Amniotic epithelial cell (primary cell): Measurements from ENCODE around the gene MCMBP.
A peak's percentile ranks its signal among the peaks of the same experiment; 100 is the strongest.
"Not testable (repeated sequence)": the region's sequence is repeated elsewhere in the genome, so short reads cannot be mapped to it uniquely, and the experiment has no call there.

ENCODE experiments used
- DNase-seq: peaks from one replicate; pipeline ENCODE4 v3.0.0-alpha.2; 2010; ENCODE audit warnings: low read depth

Gene MCMBP

DNA sequence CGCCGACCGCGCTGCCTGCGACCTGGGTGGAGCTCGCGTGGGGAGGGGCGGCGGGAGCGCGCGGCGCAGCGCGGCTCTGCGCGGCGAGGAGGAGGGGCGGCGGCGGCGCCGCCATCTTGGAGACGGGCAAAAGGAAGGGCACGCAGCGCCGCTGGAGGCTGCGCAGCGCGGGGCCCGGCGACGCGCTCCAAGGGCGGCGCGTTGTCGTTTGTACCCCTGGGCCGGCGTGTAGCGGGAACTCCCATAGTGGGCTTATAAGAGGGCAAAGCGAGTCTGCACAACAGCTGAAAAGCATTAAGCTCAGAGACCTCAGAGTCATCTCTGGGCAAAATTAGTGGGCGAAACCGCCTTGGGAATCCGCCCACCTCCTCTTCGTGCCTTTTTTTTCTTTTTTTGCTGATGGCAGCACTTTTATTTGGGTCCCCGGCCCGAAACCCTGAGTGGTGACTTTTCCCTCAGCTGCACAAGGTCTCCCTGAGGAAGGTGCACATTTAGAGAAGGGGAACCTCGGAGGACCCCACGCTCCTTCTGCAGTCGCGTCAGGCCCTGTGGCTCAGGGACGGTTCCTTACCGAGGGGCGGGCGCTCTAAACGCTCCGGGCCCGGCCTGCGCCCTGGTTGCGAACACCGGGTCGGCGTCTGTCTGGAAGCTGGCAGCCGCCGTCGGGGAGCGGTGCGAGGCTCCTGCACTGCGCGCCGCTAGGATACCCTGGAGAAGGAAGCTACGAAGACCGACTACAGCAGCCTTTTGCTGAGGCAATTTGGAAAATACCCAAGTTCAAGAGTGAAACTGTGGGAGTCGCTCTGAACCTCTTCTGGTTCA is 428 bp upstream of the MCMBP start:
- DNase-seq = peak; percentile 75

DNA sequence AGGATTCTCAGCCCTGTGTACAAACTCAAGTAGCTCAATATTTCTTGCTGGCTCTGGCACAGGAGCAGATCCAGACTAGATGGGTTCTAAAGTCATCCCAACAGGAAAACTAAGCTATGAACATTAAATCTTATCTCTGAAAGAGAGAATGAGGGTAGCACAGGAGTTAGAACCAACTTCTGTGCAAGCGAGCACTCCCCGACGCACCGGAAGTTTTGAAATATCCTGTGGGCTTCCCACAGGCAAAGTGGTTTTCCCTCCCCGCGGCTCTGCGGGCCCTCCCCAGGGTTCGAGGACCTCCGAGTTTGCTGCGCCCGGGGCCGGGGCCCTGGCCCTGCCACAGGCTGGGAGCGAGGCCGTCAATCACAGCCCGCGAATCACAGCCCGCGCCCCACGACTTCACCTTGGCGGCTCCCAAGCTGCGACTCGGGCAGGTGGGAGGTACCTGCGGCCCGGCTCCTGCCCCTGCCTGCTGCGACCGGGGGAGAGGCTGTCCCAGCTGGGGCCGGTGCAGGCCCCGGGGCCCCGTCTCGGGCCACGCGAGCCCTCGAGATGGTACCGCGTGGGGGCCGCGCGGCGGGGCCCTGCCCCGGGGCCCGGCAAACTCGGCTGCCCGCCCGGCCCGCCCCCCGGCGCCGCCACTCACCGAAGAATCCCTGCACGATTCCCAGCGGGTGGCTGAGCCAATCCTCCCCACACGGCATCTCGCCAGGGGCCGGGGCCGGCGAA is 598 bp downstream of the MCMBP start:
- DNase-seq = peak; percentile 58

DNA sequence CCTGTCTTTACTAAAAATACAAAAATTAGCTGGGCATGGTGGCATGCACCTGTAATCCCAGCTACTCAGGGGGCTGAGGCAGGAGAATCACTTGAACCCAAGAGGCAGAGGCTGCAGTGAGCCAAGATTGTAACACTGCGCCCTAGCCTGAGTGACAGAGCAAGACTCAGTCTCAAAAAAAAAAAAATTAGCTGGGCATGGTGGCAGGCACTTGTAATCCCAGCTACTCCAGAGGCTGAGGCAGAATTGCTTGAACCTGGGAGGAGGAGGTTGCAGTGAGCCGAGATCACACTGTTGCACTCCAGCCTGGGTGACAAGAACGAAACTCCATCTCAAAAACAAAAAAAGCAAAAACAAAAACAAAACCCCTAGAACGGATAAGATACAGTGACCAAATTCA is 3.2 kb downstream of the MCMBP start:
- DNase-seq = not testable (repeated sequence)

DNA sequence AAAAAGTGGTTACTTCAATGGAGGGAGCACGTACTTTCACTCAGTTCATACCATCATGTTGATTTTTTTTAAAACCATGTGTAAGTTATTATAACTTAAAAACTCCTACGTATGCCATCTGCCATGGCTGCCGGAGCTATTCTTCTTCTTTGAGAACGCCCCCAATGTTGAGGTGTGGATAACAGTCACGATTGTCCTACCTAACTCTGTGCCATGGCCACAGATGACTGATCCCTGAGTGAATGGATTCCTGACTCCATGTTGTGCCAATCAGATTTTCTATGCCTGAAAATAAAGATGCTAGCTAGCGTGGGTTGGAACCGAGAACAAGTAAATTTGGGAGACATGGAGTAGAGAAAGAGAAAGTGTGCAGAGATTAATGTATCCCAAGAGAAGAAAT is 5.3 kb downstream of the MCMBP start:
- no peak for DNase-seq

DNA sequence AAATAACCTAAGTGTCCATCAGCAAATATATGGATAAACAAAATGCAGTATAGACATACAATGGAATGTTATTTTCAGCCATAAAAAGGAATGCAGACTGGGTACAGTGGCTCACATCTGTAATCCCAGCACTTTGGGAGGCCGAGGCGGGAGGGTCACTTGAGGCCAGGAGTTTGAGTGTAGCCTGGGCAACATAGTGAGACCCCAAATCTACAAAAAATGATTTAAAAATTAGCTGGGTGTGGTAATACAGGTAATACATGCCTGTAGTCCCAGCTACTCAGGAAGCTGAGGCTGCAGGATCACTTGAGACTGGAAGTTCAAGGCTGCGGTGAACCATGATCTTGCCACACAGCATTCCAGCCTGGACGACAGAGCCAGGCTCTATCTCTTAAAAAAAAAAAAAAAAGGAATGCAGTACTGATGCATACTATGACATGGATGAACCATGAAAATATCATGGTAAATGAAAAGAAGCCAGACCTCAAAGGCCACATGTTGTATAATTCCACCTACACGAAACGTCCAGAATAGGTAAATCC is 6.9 kb downstream of the MCMBP start:
- DNase-seq = no peak

DNA sequence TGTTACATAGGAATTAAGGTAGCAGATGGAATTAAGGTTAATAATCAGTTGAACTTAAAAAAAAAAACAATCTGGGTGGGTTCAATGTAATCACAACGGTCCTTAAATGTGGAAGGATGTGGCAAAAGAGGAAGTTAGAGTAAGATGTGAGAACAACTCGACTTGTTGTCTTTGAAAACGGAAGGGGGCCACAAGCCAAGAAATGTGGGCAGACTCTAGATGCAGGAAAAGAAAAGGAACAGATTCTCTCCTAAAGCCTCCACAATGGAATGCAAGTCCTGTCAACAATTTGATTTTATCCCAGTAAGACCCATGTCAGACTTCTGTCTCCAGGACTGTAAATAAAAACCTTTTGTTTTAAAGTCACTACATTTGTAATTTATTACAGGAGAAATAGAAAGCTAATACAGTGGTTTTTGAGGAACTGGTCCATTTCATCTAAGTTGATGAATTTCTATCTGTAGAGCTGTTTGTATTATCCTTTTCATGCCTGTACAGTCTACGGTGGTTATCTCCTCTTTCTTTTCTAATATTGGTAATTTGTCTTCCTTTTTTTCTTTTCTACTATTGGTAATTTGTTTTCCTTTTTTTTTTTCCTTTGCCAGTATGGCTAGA is 8.6 kb downstream of the MCMBP start:
- no peak for DNase-seq

DNA sequence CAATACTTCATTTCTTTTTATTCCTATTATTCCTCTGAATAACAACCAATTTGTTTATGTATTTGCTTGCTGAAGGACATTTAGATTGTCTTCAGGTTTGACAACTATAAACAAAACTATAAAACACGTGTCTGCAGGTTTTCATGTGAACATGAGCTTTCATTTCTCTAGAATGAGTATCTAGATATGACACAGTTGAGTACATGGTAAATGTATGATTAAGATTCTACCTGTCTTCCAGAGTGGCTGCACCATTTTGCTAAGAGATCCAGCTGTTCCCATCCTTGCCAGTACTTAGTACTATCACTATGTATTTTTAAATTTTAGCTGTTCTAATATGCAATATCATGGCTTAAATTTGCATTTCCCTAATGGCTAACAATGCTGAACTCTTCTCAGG is 10.1 kb downstream of the MCMBP start:
- no peak for DNase-seq

DNA sequence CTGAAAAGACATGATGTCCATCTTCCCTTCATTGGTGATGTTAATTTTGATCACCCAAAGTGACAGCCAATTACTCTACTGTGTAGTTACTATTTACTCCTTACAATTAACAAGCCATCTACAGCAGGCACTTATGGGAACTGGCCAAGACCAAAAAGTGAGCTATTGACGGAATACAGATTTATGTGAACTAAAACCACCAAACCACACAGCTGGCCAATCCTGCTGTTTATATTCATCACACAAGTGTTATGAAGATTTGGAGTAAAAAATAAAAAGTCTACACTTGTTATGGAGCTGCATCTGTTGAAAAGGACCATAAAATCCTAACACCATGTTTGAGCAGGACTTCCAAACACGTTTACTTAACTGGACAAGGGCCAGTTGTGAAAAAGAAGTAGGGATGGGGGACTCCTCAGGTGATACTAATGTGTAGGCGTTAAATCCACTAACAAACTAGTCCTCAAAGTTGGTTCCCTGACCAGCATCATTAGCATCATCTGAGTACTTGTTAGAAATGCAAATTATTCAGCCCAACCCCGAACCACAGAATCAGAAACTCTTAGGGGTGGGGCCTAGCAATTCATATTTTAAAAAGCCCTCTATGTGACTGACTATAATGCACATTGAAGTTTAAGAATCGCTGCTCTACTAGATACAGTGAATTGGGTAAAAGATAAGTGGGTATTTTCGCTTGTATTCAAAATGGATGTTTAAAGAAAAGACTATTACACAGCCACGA is 11.6 kb downstream of the MCMBP start:
- no peak for DNase-seq

DNA sequence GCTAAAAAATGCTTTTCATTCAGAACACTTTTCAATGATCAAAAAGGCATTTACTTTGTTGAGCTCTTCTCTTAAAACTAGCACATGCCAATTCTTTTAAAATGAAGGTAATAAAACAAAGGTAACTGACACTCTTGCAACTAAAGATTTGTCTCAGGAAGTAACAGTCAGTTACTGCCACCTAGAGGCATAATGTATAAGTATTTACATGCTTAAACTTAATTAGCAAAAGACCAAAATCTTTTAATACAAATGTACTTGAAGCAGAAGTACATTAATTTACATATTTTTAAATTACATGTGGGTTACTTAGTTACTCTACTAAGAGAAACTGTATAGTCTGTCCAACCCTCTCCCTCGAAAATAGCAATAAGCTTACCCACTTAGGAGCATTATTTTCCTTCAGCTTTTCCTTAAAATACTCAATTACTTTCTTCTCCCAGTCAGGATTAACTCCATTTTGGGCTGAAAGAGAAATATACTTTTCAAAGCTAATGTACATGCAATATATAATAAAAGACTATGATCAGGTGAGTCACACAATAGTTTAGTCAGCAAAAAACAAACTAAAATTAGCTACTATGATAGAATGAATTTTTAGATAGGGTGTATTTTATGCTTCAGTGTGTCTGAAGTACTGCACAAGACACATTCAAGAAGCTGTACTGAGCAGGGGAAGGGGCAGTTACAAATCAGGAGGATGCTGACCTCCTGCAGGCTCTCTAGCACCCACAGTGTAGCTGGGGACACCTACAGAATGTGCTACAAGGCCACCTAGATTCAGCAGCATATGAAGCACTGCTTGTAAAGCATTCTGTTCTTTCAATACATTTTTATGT is 13.0 kb downstream of the MCMBP start:
- peak; percentile 56 for DNase-seq

DNA sequence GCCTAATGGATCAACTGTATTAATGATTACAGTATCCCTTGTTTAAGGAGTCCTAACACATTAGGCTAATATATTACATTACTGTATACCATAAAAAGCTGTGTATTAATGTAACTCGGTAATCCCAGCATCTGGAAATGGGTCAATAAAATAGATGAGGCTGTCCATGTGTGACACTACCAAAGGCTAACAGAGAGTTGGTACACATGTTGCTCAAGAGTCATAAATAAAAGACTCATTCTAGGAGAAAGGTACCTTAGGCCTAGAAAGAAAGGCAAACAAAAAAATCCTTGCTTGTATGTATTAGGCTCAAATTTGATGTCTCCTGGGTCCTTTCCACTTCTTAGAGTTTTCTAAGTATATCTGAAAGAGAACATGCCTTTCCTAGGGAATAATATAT is 14.6 kb downstream of the MCMBP start:
- peak; percentile 14 for DNase-seq

DNA sequence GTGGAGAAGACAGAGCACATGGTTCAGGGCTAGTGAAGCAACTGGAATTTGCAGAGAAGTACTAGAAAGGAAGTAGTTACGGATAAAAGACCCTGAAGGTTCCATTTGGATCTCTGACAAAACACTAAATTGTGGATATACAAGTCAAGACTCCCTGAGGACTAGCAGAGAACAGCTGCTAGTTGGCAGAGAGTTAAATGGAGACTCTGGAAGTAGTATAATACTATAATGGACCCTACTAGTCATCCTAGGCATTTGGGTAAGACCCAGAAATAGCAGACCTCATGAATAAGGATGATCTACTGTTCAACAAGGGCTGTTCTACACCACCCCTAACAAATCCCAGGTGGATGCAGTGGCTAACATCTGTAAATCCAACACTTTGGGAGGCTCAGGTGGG is 19.1 kb downstream of the MCMBP start:
- no peak for DNase-seq

DNA sequence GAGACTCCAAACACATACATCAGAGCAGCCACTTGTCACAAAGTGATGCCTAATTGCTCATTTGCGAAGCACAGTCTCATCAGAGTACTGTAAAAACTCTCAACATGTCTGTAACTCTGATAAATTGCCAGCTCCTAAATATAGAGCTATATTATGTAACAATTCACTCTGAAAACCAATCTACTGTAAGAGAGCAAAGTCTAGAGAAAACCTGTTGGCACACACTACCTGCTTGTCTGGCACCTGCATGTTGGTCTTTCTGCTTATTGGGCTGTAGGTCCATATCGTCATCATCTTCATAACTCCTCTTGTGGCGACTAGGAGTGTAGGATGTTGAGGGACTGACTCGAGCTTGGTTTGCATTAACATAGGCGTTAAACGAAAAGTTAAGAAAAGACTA is 19.8 kb downstream of the MCMBP start:
- no peak for DNase-seq

DNA sequence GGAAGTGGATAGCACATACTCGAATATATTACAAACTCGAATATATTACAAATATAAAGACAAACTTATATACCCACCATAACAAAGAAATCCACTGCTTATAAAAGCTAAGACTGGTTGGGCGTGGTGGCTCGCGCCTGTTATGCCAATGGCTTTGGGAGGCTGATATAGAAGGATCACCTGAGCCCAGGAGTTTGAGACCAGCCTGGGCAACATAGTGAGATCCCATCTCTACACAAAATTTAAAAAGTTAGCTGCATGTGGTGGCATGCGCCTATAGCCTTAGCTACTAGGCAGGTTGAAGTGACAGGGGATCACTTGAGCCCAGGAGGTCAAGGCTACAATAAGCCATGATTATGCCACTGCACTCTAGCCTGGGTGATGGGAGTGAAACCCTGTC is 20.4 kb downstream of the MCMBP start:
- no peak for DNase-seq

DNA sequence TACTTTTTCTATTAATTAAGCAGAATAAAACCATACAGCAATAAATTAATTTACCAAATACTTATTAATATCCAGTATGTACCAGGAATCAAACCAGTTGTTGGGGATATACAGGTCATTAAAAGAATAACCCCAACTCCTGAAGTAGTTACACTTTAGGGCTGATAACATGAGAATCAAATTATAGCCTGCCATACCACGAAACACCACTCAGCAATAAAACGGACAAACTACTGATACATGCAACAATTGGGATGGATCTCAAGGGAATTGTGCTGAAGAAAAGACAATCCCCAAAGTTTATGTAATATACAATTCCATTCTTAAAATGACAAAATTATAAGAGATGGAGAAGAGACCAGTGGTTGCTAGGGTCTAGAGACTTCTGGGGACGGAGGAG is 22.7 kb downstream of the MCMBP start:
- no peak for DNase-seq

DNA sequence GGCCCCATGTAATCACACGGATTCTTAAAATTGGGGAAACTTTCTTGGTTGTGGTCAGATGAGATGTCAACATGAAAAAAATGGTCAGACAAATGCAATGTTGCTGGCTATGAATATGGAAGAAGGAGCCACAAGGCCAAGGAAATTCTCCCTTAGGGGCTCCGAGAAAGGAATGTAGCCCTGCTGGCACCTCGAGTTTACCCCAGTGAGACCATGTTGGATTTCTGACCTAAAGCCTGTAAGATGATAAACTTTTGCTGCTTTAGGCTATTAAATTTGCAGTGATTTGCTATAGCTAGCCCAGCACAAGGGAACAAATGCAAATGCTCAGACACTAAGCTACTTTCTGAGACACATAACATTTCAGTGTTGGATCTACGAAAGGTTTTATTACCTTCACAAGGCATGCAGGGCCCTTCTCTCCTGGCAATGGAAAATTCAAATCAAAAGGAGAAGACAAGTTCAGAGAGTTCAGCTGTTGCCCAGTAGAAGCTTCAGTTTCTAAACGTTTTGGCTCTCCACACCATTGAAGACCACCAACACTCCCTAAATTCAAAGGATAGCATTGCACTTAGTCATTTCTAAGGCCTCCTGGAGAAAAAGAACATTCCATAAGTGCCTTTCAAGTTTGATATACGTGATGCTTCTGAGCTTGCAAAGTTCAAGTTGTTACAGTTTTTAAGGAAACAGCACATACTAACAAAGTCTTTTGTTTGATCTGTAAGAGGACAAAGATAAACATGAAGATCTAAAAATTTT is 23.4 kb downstream of the MCMBP start:
- peak; percentile 91 for DNase-seq

DNA sequence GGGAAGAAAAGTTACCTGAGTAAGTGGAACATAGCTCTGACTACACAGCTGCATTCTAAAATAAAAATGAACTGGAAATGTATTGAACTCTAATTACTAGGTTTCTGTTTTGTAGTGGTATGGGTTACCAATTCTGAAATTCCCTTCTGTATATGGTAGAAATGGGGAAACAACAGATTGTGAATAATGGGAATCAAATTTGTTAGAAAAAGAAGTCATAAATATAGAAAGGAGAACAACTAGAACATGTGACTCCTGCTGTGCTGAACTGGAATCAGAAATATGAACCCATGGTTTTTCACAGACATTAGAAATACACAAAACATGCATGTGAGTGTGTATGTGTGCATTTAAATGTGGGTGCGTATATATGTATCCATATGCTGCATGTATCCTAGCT is 27.0 kb downstream of the MCMBP start:
- no peak for DNase-seq

DNA sequence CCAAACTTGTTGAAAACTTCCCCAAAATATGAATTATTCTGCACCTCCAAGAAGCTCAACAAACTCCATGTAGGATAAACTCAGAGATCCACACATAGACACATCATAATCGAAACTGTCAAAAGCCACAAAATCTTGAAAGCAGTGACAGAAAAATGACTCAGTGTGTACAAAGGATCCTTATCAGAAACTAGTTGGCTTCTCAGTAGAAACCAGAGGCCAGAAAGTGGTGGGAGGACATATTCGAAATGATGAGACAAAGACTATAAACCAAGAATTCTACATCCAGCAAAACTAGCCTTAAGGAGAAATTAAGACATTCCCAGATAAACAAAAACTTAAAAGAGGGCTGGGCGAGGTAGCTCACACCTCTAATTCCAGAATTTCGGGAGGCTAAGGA is 38.5 kb downstream of the MCMBP start:
- no peak for DNase-seq

DNA sequence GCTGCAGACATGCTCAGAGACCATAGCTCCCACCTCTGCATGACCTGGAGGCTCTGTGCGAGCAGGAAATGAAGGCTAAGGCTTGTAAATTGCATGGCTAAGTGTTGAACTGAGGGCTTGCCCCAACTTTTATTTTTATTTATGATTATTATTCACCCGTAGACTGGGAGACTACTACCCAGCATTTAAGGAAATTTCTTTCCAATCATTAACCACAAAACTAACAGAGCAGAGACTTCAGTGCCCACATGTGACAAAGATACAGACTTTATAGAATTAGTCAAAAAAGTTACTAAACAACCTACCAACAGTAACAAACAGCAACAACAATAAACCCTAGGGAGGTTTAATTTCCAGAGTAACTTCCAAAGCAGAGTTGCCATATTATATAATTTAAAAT is 39.7 kb downstream of the MCMBP start:
- DNase-seq = no peak

DNA sequence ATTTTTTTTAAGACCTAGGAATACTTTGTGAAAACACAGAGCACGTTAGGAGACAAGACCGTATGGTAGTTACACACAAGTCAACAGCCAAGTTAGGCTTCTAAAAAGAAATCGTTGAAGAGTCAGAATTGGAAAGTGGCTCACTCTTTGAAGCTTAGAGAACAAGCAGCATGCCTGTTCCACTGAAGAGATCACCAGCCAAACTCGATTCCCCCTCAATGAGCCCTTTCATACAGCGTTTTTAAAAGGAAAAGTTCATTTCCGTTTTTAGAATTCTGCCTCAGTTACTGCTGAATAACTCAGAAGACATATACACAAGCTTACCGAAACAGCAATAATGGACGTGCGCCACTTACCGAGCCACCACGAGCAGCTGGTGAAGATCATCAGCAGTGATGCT is 41.0 kb downstream of the MCMBP start:
- DNase-seq = no peak

DNA sequence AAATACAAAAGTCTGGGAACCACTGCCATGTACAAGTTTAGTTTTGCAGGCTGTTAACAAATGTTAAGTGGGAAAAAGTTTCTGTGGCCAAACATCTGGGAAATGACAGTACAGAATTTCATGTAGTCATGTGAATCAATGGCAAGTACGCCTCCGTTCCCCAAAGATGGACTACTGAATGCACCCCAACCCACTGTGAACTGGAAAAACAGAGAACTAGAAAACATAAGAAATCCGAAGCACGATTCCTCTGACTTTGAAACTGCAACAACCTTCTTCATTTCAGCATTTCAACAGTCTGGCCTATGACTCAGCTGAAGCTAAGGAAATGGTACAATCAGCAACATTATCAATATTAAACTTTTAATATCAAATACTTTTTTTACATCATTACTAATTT is 41.8 kb downstream of the MCMBP start:
- no peak for DNase-seq

DNA sequence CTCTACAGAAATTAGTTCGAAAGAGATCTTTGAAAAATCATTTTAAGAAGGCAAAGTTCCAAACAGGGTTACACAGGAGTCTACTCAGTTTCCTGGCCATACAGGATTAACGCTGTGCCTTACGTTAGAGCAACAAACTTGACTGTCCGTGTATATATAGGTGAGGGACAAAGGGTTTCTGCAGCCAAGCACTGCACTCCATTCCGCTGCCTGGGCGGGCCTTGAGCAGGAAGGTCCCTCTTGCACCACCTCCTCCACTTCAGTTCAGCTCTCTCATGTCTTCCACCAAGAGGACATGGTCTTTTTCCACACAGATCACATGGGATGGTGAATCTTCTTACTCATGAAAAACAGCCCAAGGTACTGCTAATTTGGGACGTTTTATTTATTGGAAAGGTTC is 43.2 kb downstream of the MCMBP start:
- no peak for DNase-seq
